T-cell (primary cell): ENCODE data around the gene B3GNT2. TPM values are rescaled to one million over a fixed set of nuclear protein-coding genes. Genes with fewer than 3 reads are reported as not detected.

Experiments
- ATAC-seq, 4 experiments: fragments of 200-7000 bp in 3 of 4; fragments of 150-1000 bp in 1 of 4; cut with Tn5 transposase; replicated peaks in 1 of 4; 1 replicate in 3 of 4; 2 replicates in 1 of 4; pipeline ENCODE4 v1.10.0; 2021; ENCODE audit warnings: moderate library complexity in 3 of 4, mild to moderate bottlenecking in 2 of 4, moderate number of reproducible peaks in 1 of 4
- CTCF ChIA-PET, 2 donors: fragments of 300-600 bp; sonication (Branson Sonifier 250); formaldehyde crosslinking; loops; one replicate each; lab custom pipeline; 2022; ENCODE audit warnings: antibody characterized with exemption in 2 of 2; lab: Charles Lee
- POLR2A ChIA-PET, 2 donors: fragments of 300-600 bp; sonication (Branson Sonifier 250); formaldehyde crosslinking; loops; one replicate each; lab custom pipeline; 2022; ENCODE audit warnings: antibody characterized with exemption in 2 of 2; lab: Charles Lee
- DNase-seq, 35 experiments: peaks; one replicate each; pipeline versions ENCODE4 v3.0.0 to v3.0.0-alpha.2; 2013 to 2023
- H3K27ac ChIP-seq: one replicate; pipeline ENCODE4 v1.5.1; 2013; ENCODE audit warnings: low read length
- H3K27me3 ChIP-seq, 2 experiments: replicated peaks in 1 of 2; 1 replicate in 1 of 2; 2 replicates in 1 of 2; pipeline versions ENCODE4 v1.6.1 to v1.7.0; 2013; ENCODE audit warnings: low read length in 1 of 2, mixed read lengths in 1 of 2; ENCODE audit not compliant: control insufficient read depth in 2 of 2, insufficient read depth in 2 of 2; ENCODE audit errors: extremely low read depth in 1 of 2
- H3K36me3 ChIP-seq, 2 donors: 1 replicate in 1 of 2; 2 replicates in 1 of 2; pipeline versions ENCODE4 v1.6.1 to v1.7.0; 2013; ENCODE audit warnings: low read length in 1 of 2; ENCODE audit not compliant: control insufficient read depth in 2 of 2, insufficient read depth in 1 of 2; ENCODE audit errors: extremely low read depth in 1 of 2
- H3K4me1 ChIP-seq, 2 experiments: 1 replicate in 1 of 2; 2 replicates in 1 of 2; pipeline versions ENCODE4 v1.6.1 to v1.7.0; 2013; ENCODE audit warnings: low read length in 2 of 2, mixed read lengths in 1 of 2; ENCODE audit not compliant: insufficient read depth in 2 of 2, control insufficient read depth in 1 of 2; ENCODE audit errors: extremely low read depth in 1 of 2
- H3K4me3 ChIP-seq, 2 donors: 1 replicate in 1 of 2; 2 replicates in 1 of 2; pipeline versions ENCODE4 v1.5.1 to v1.7.0; 2013; ENCODE audit warnings: mild to moderate bottlenecking in 2 of 2, low read length in 1 of 2, moderate library complexity in 1 of 2; ENCODE audit not compliant: control insufficient read depth in 1 of 2; ENCODE audit errors: extremely low read depth in 1 of 2
- H3K9me3 ChIP-seq: 2 replicates; pipeline ENCODE4 v1.7.0; 2013
- H3K27ac Mint-ChIP-seq, 2 donors: one replicate each; pipeline ENCODE4 v1.8.0; 2020 to 2021; ENCODE audit warnings: mild to moderate bottlenecking in 2 of 2, mixed read lengths in 2 of 2
- H3K27me3 Mint-ChIP-seq, 2 donors: one replicate each; pipeline ENCODE4 v1.8.0; 2021 to 2022; ENCODE audit warnings: mixed read lengths in 2 of 2
- H3K36me3 Mint-ChIP-seq: one replicate; pipeline ENCODE4 v1.8.0; 2021; ENCODE audit warnings: mixed read lengths
- H3K4me1 Mint-ChIP-seq, 3 donors: one replicate each; pipeline ENCODE4 v1.8.0; 2020 to 2022; ENCODE audit warnings: mixed read lengths in 3 of 3, mild to moderate bottlenecking in 1 of 3
- H3K4me3 Mint-ChIP-seq, 3 donors: one replicate each; pipeline ENCODE4 v1.8.0; 2020 to 2022; ENCODE audit warnings: mild to moderate bottlenecking in 3 of 3, mixed read lengths in 3 of 3, moderate library complexity in 3 of 3
- H3K9me3 Mint-ChIP-seq, 3 donors: one replicate each; pipeline ENCODE4 v1.8.0; 2020 to 2022; ENCODE audit warnings: mixed read lengths in 3 of 3
- WGBS: methylation state at CpG from one replicate; pipeline ENCODE4 v1.1.5; 2013; ENCODE audit warnings: missing lambda C conversion rate; ENCODE audit not compliant: insufficient coverage; 5-methylcytosine and 5-hydroxymethylcytosine counted together
- total RNA-seq, 35 experiments: library from RNA in 6 of 35; stranded (reverse) in 6 of 35; fragments of 120-200 nt in 1 of 35; gene quantifications; one replicate each; pipeline versions ENCODE4 v1.2.1 to v1.2.4 and lab custom pipeline; 2013 to 2026

The B3GNT2 gene
- total RNA-seq, 5 donors from 2014 or later (not counting 1 experiment from before 2014, with no cell fraction given), result 20.9 to 47.3 (median 22.4) TPM

GRCh38 chr2:62248226-62248625 is 52.3 kb downstream of the B3GNT2 start:
- Mint-ChIP-seq H3K27ac (no peak overlapping the region), H3K36me3 (no peaks in the 10 kb centered on the region), H3K9me3 (no peaks in the 10 kb centered on the region), H3K4me1 (no peaks in the 10 kb centered on the region), H3K4me3 (no peak overlapping the region), H3K27me3 (no peaks in the 10 kb centered on the region)
- Histone ChIP-seq H3K36me3 (no peaks in the 10 kb centered on the region), H3K27me3 (no peaks in the 10 kb centered on the region), H3K9me3 (no peaks in the 10 kb centered on the region), H3K4me1 (no peaks in the 10 kb centered on the region), H3K4me3 (no peak overlapping the region), H3K27ac (no peak overlapping the region)
- ChIA-PET POLR2A (interaction anchor here in 1 of 2 donors (0.6 kb wide), 1 partner anchor 307 kb away, joined by 3 read pairs; no protein-coding TSS in a partner anchor), CTCF (no interaction called here)
- 90% methylated on average over 2 of the region's 3 CpGs for WGBS
- DNase-seq (no peak), ATAC-seq (no peak)

GRCh38 chr2:62250239-62250638 is 54.3 kb downstream of the B3GNT2 start:
- WGBS, result 73% methylated on average over 3 of the region's 4 CpGs
- H3K4me3 Mint-ChIP-seq, result no peak overlapping the region
- ATAC-seq (no peak), DNase-seq (no peak)
- H3K27me3 Mint-ChIP-seq, result no peaks in the 10 kb centered on the region
- Histone ChIP-seq H3K4me1 (no peaks in the 10 kb centered on the region), H3K4me3 (no peak overlapping the region), H3K9me3 (no peaks in the 10 kb centered on the region), H3K36me3 (no peaks in the 10 kb centered on the region), H3K27me3 (no peaks in the 10 kb centered on the region), H3K27ac (no peak overlapping the region)
- CTCF ChIA-PET, result no interaction called here
- no peaks in the 10 kb centered on the region for H3K9me3 Mint-ChIP-seq
- H3K27ac Mint-ChIP-seq, result no peak overlapping the region
- no peaks in the 10 kb centered on the region for H3K4me1 Mint-ChIP-seq
- POLR2A ChIA-PET, result no interaction called here
- H3K36me3 Mint-ChIP-seq, result no peaks in the 10 kb centered on the region

- Histone ChIP-seq H3K36me3 (no peaks in the 10 kb centered on the region), H3K9me3 (no peaks in the 10 kb centered on the region), H3K27ac (no peak overlapping the region), H3K27me3 (no peaks in the 10 kb centered on the region), H3K4me3 (no peak overlapping the region), H3K4me1 (no peaks in the 10 kb centered on the region)
- ATAC-seq (no peak), DNase-seq (no peak)
- Mint-ChIP-seq H3K27ac (no peak overlapping the region), H3K36me3 (no peaks in the 10 kb centered on the region), H3K4me3 (no peak overlapping the region), H3K27me3 (no peaks in the 10 kb centered on the region), H3K9me3 (no peaks in the 10 kb centered on the region), H3K4me1 (no peaks in the 10 kb centered on the region)
- CTCF ChIA-PET, result no interaction called here
- POLR2A ChIA-PET, result interaction anchor here in 1 of 2 donors (0.5 kb wide), 1 partner anchor 101 kb away, joined by 4 read pairs; no protein-coding TSS in a partner anchor
- WGBS, result 100% methylated on average over 1 of the region's 1 CpG
These were observed 58.7 kb downstream of the B3GNT2 start for GRCh38 chr2:62254424-62255266.

DNA sequence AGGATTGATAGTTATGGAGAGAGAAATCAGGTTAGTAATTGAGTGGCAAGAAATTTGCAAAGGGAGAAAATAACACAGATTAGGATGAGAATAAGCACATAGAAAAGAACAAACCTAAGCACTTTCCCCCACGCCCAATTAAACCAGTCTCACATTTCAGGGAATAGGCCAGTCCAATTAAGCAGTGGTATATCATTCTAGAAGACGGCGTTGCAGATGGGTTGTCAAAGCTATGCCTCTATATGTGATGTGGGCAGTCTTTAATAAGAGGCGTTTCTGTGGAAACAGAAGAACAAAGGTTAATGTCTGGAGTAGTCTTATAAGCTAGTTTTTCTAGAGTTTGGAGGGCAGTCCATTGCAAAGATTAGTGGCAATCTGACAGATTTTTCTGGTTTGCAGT is 61.6 kb downstream of the B3GNT2 start:
- ChIA-PET POLR2A (no interaction called here), CTCF (no interaction called here)
- Mint-ChIP-seq H3K27me3 (no peaks in the 10 kb centered on the region), H3K36me3 (no peaks in the 10 kb centered on the region), H3K4me1 (no peaks in the 10 kb centered on the region), H3K9me3 (no peaks in the 10 kb centered on the region), H3K27ac (no peak overlapping the region), H3K4me3 (no peak overlapping the region)
- Histone ChIP-seq H3K4me3 (no peak overlapping the region), H3K9me3 (no peaks in the 10 kb centered on the region), H3K36me3 (no peaks in the 10 kb centered on the region), H3K4me1 (no peaks in the 10 kb centered on the region), H3K27me3 (no peaks in the 10 kb centered on the region), H3K27ac (no peak overlapping the region)
- ATAC-seq (no peak), DNase-seq (no peak)
- WGBS, result 100% methylated on average over 3 of the region's 4 CpGs

DNA sequence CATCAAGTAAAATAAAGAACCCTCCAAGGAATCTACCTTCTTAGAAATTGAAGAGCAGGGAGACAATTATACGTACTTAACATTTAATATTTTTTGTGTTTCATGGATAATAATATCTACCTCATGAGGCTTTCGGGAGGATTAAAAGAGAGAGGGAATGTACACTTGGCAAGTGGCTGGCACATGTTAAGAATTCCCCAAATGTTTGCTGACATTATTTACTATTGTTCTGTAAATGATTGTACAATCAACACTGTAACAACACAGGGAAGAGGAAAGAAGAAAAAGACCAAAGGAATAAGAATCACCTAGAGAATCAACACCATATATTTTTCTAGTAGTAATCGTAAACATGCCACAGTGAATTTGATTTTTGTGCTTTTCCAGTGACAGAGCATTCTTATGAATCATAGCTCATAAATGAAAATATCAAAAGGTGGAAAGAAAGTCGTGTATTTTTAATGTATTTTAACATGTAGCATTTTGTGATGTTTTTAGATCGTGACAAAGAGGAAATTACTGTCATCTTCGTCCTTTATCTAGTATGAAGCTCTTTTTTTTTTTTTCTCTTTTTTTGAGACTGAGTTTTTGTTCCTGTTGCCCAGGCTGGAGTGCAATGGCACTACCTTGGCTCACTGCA is 67.3 kb downstream of the B3GNT2 start:
- H3K9me3 Mint-ChIP-seq, result no peaks in the 10 kb centered on the region
- Histone ChIP-seq H3K4me1 (no peaks in the 10 kb centered on the region), H3K9me3 (no peaks in the 10 kb centered on the region), H3K4me3 (no peak overlapping the region), H3K36me3 (no peaks in the 10 kb centered on the region), H3K27me3 (no peaks in the 10 kb centered on the region), H3K27ac (no peak overlapping the region)
- 40% methylated on average over 1 of the region's 6 CpGs for WGBS
- H3K27ac Mint-ChIP-seq, result no peak overlapping the region
- ATAC-seq (no peak), DNase-seq (no peak)
- POLR2A ChIA-PET, result interaction anchor here in 1 of 2 donors (0.7 kb wide), 1 partner anchor 1533 kb away, joined by 3 read pairs; no protein-coding TSS in a partner anchor
- CTCF ChIA-PET, result interaction anchor here in 1 of 2 donors (0.6 kb wide), 1 partner anchor 77 kb away, joined by 3 read pairs; no protein-coding TSS in a partner anchor
- H3K4me3 Mint-ChIP-seq, result no peak overlapping the region
- peaks cover 0 to 4% of the 10 kb centered on the region in 2 donors for H3K27me3 Mint-ChIP-seq
- no peaks in the 10 kb centered on the region for H3K4me1 Mint-ChIP-seq
- peaks cover 4% of the 10 kb centered on the region for H3K36me3 Mint-ChIP-seq

DNA sequence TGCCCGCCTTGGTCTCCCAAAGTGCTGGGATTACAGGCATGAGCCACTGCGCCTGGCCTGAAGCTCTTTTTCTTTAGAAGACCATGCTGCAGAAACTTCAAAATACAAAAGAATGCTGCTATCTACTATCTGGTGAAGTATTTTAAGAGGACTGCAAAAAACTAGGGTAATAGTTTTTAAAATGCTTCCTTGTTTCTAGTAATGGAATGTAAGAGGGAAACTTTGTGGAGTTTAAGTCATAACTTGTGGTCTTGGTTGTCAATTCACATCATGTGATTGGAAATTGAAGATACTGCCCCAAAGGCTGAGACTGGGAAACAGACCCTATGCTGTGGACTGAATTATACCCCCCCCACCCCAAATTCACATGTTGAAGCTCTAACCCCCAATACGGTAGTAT is 68.3 kb downstream of the B3GNT2 start:
- no CpG with 5 or more reads among the region's 3 CpGs for WGBS
- ATAC-seq, result no peak
- Histone ChIP-seq H3K9me3 (no peaks in the 10 kb centered on the region), H3K4me1 (no peaks in the 10 kb centered on the region), H3K36me3 (no peaks in the 10 kb centered on the region), H3K27me3 (no peaks in the 10 kb centered on the region), H3K4me3 (no peak overlapping the region), H3K27ac (no peak overlapping the region)
- H3K27me3 Mint-ChIP-seq, result peaks cover 0 to 4% of the 10 kb centered on the region in 2 donors
- peaks cover 4% of the 10 kb centered on the region for H3K36me3 Mint-ChIP-seq
- POLR2A ChIA-PET, result interaction anchor here in 1 of 2 donors (0.6 kb wide), 1 partner anchor 94 kb away, joined by 3 read pairs; no protein-coding TSS in a partner anchor
- no peak for DNase-seq
- CTCF ChIA-PET, result no interaction called here
- H3K4me1 Mint-ChIP-seq, result no peaks in the 10 kb centered on the region
- no peak overlapping the region for H3K4me3 Mint-ChIP-seq
- H3K9me3 Mint-ChIP-seq, result no peaks in the 10 kb centered on the region
- no peak overlapping the region for H3K27ac Mint-ChIP-seq
